HepG2 (cell line): ENCODE measurements around the gene MS4A15.

ENCODE experiments used
- ATF5 ChIP-seq: sonication (generic); formaldehyde crosslinking; IDR thresholded peaks from 2 replicates; pipeline ENCODE4 v1.4.0; 2020; ENCODE audit warnings: mild to moderate bottlenecking, low read depth, missing genetic modification reagents
- CTCF ChIP-seq: sonication (generic); formaldehyde crosslinking; IDR thresholded peaks from 2 replicates; pipeline ENCODE4 v1.5.0; 2020; ENCODE audit warnings: mild to moderate bottlenecking, missing genetic modification reagents, moderate library complexity
- DNMT1 ChIP-seq: sonication (generic); formaldehyde crosslinking; IDR thresholded peaks from 2 replicates; pipeline ENCODE4 v1.5.1; 2020; ENCODE audit warnings: mild to moderate bottlenecking, missing genetic modification reagents
- DPF2 ChIP-seq: sonication (generic); formaldehyde crosslinking; IDR thresholded peaks from 2 replicates; pipeline ENCODE4 v1.4.0; 2020; ENCODE audit warnings: mild to moderate bottlenecking, low read depth, missing genetic modification reagents, borderline replicate concordance
- HES4 ChIP-seq: sonication (generic); formaldehyde crosslinking; IDR thresholded peaks from 2 replicates; pipeline ENCODE4 v1.9.0; 2021; ENCODE audit warnings: mild to moderate bottlenecking, missing genetic modification reagents, borderline replicate concordance
- HMG20A ChIP-seq: IDR thresholded peaks from 2 replicates; pipeline ENCODE4 v1.6.1; 2016; ENCODE audit warnings: borderline replicate concordance
- POLR2A ChIP-seq, 2 experiments: IDR thresholded peaks; 2 replicates each; pipeline ENCODE4 v1.6.1; 2011; ENCODE audit warnings: low read depth in 2 of 2, low read length in 2 of 2, mild to moderate bottlenecking in 1 of 2, moderate library complexity in 1 of 2; ENCODE audit not compliant: insufficient read depth in 1 of 2
- SRF ChIP-seq: IDR thresholded peaks from 2 replicates; pipeline ENCODE4 v1.6.1; 2011; ENCODE audit warnings: mild to moderate bottlenecking, low read depth, low read length, moderate library complexity
- ZFP90 ChIP-seq: sonication (generic); formaldehyde crosslinking; IDR thresholded peaks from 2 replicates; pipeline ENCODE4 v1.8.0; 2022; ENCODE audit warnings: missing genetic modification reagents, mild to moderate bottlenecking, inconsistent platforms, borderline replicate concordance
- ZIK1 ChIP-seq: sonication (generic); formaldehyde crosslinking; IDR thresholded peaks from 2 replicates; pipeline ENCODE4 v1.5.0; 2020; ENCODE audit warnings: mild to moderate bottlenecking, low read depth, missing genetic modification reagents, borderline replicate concordance
- ZNF552 ChIP-seq: sonication (generic); formaldehyde crosslinking; IDR thresholded peaks from 2 replicates; pipeline ENCODE4 v1.9.0; 2022; ENCODE audit warnings: missing genetic modification reagents, mild to moderate bottlenecking, borderline replicate concordance
- ZZZ3 ChIP-seq: sonication (generic); formaldehyde crosslinking; IDR thresholded peaks from 2 replicates; pipeline ENCODE4 v1.4.0; 2020; ENCODE audit warnings: missing genetic modification reagents, mild to moderate bottlenecking, borderline replicate concordance
- TF ChIP-seq, protein P1 (sequence below): sonication (generic); formaldehyde crosslinking; IDR thresholded peaks from 2 replicates; pipeline ENCODE4 v1.4.0; 2020; ENCODE audit warnings: missing genetic modification reagents, mild to moderate bottlenecking, borderline replicate concordance

GRCh38 chr11:60710482-60710881 is 46.2 kb upstream of the MS4A15 start:
- no peak for TF ChIP-seq ZFP90 (CRISPR knock-in tag)
- TF ChIP-seq, protein P1, sequence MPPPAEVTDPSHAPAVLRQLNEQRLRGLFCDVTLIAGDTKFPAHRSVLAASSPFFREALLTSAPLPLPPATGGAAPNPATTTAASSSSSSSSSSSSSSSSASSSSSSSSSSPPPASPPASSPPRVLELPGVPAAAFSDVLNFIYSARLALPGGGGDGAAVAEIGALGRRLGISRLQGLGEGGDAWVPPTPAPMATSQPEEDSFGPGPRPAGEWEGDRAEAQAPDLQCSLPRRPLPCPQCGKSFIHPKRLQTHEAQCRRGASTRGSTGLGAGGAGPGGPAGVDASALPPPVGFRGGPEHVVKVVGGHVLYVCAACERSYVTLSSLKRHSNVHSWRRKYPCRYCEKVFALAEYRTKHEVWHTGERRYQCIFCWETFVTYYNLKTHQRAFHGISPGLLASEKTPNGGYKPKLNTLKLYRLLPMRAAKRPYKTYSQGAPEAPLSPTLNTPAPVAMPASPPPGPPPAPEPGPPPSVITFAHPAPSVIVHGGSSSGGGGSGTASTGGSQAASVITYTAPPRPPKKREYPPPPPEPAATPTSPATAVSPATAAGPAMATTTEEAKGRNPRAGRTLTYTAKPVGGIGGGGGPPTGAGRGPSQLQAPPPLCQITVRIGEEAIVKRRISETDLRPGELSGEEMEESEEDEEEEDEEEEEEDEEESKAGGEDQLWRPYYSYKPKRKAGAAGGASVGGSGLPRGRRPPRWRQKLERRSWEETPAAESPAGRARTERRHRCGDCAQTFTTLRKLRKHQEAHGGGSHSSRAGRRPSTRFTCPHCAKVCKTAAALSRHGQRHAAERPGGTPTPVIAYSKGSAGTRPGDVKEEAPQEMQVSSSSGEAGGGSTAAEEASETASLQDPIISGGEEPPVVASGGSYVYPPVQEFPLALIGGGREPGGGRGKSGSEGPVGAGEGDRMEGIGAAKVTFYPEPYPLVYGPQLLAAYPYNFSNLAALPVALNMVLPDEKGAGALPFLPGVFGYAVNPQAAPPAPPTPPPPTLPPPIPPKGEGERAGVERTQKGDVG: no peak
- TF ChIP-seq CTCF (CRISPR knock-in tag): no peak
- no peak for TF ChIP-seq HMG20A (CRISPR knock-in tag)
- TF ChIP-seq DNMT1 (CRISPR knock-in tag): no peak
- no peak for TF ChIP-seq DPF2
- TF ChIP-seq POLR2A (IDR thresholded peaks at IDR 0.05; ENCODE audit: insufficient read depth in 1 of 2, low read depth in 2 of 2, low read length in 2 of 2): no peak
- TF ChIP-seq ATF5 (CRISPR knock-in tag): no peak
- TF ChIP-seq HES4: no peak
- TF ChIP-seq ZIK1: no peak
- TF ChIP-seq SRF: no peak
- TF ChIP-seq ZNF552: no peak
- no peak for TF ChIP-seq ZZZ3 (CRISPR knock-in tag)
